ENCODE data around the gene ARID3B. TPM values are rescaled to one million over a fixed set of nuclear protein-coding genes. Genes with fewer than 3 reads are reported as not detected.
"Not testable (repeated sequence)": the region's sequence is repeated elsewhere in the genome, so short reads cannot be mapped to it uniquely, and the experiment has no call there.

ARID3B gene
- total RNA-seq, 1 donor from 2014 or later = 3.1 TPM

DNA sequence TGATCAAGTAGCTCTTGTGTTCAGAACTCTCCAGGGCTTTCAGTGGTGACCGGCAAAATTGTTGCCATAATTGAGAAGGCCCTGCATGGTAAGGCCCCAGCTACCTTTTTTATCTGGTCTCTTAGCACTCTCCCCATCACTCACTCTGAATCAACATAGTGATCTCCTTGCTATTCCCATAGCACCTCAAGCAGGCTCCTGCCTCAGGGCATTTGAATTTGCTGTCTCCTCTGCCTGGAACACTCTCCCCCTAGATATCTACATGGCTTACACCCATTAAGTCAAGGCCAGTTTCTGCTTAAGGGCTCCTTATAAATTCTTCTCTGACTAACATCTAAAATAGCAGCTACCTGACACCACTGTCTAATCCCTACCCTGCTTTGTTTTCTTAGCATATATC is 3.3 kb upstream of the ARID3B start:
- DNase-seq (ENCODE audit: low read depth) = no peak

DNA sequence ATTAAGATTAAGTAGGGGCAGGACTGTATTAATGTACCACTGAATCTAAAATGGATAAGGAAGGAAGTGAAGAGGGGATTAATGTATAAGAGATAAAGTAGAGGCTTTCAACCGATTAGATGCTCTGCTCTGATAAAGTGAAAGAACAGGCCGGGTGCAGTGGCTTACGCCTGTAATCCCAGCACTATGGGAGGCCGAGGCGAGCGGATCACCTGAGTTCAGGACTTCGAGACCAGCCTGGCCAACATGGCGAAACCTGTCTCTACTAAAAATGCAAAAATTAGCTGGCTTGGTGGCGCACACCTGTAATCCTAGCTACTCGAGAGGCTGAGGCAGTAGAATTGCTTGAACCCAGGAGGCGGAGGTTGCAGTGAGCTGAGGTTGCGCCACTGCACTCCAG is 1.5 kb upstream of the ARID3B start:
- DNase-seq (ENCODE audit: low read depth) = not testable (repeated sequence)

GRCh38 chr15:74540161-74540760 is 759 bp upstream of the ARID3B start:
- DNase-seq (ENCODE audit: low read depth) = peak; percentile 44

DNA sequence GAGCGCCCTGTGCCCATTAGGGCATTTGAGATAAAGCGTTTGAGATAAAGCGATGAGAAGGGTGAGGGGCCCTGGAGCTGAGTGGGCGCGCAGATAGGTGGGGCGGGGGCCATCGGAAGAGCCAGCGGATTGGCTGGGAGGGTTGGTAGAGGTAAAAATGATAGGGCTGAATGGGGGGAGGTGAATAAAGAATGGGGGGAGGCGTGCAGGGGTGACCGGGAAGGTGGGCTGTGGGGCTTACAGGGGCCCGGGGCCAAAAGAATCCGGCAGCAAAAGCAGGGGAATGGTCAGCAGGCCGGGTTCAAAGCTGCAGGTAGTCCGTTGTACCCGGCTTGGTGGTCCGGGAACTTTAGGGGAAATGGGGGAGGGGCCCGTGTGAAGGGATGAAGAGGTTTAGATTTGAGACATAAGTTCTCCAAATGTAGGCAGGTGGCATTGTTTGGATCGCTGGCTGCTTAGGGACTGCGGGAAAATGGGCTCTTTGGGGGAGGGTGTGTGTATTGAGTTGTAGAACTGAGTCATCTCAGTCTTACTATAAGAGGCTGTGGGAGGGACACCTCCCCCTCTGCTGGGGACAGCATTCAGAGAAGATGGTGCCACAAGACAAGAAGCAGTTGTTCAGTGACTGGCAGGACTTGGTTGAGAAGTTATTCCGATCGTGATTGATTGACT is 610 bp downstream of the ARID3B start:
- peak; percentile 66 for DNase-seq (ENCODE audit: low read depth)

- DNase-seq (ENCODE audit: low read depth) = no peak
These were observed 1.4 kb downstream of the ARID3B start for GRCh38 chr15:74542166-74543042.

GRCh38 chr15:74543043-74543422 is 2.0 kb downstream of the ARID3B start:
- DNase-seq (ENCODE audit: low read depth) = no peak

- peak; percentile 42 for DNase-seq (ENCODE audit: low read depth)
These were observed 2.6 kb downstream of the ARID3B start for GRCh38 chr15:74543583-74543982.

GRCh38 chr15:74545086-74545485 is 4.1 kb downstream of the ARID3B start:
- DNase-seq (ENCODE audit: low read depth) = no peak

DNA sequence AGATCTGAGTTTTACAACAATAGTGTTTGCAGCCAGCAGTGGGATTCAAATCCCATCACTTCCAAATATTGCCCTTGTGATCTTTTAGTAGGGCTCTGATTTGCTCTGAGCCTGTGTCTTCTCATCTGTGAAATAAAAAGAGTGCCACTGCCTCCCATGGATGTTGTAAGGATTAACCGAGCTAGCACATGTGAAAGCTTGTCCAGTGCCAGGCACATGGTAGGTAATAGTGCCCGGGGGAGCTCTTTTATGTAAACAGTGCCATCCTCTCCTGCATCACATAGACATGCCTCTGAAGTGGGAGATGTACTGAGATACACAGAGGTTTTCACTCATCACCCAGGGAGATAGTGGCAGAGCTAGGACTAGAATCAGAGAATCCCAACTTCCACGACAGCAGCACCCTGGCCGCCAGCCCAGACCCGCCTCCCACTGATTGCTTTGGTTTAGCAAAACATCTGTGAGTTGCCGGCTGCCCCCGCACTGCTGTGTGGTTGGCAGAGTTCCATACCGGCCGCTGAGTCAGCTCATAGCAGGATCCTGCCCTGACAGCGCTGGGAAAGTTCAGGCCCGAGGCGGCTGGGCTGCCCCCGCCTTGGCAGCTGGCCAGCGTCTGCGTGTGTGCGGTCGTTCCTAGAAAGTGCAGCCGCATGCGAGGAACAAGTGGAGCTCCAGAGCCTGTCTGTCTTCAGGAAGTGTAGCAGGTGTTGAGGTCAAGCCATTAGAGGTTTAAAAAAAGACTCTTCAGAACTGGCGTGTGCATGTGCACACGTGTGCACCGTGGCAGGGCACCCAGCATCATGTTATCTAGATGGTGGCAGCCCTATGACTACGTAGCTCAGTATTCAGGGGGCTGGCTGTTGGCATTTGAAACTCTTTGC is 5.0 kb downstream of the ARID3B start:
- DNase-seq (ENCODE audit: low read depth) = peak; percentile 95

GRCh38 chr15:74547616-74548015 is 6.6 kb downstream of the ARID3B start:
- no peak for DNase-seq (ENCODE audit: low read depth)

- no peak for DNase-seq (ENCODE audit: low read depth)
These were observed 7.2 kb downstream of the ARID3B start for GRCh38 chr15:74548241-74548640.

DNA sequence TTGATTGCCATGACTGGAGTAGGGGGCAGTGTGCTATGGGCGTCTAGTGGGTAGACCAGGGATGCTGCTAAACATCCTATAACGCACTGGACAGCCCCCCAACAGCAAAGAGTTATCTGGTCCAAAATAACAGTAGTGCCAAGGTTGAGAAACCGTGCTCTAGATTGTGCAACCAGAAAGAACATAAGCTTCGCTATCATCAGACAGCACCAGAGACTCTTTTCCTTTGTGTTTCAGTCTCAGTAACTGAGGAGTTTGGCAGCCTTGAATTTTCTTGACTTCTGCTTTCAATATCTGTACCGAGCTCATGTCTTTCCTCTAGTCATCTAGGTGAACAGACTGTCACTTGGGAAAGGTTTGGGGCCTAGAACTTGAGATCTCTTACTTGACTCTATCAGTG is 8.8 kb downstream of the ARID3B start:
- DNase-seq (ENCODE audit: low read depth) = no peak

GRCh38 chr15:74551714-74552113 is 10.7 kb downstream of the ARID3B start:
- no peak for DNase-seq (ENCODE audit: low read depth)

DNA sequence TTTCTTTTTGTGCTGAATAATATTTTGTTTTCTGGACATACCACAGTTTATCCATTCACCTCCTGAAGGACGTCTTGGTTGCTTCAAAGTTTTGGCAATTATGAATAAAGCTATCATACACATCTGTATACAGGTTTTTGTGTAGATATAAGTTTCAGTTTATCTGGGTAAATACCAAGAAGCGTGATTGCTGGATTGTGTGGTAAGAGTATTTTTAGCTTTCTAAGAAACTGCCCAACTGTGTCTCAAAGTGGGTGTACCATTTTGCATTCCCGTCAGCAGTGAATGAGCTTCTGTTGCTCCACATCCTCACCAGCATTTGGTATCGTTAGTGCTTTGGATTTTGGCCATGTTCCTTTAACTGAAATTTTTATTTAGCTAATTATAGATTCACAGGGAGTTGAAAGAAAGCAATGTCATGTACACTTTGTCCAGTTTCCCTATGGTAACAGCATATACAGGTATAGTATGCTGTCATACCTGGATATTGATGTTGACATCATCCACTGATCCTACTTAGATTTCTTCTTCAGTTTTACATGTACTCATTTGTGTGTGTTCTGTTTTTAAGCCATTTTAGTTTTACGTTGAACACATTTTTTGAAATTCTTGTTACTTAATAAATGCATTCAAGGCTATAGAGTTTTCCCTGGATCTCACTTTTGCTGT is 11.9 kb downstream of the ARID3B start:
- DNase-seq (ENCODE audit: low read depth) = no peak

- no peak for DNase-seq (ENCODE audit: low read depth)
These were observed 14.2 kb downstream of the ARID3B start for GRCh38 chr15:74555192-74555591.

GRCh38 chr15:74558706-74559105 is 17.7 kb downstream of the ARID3B start:
- no peak for DNase-seq (ENCODE audit: low read depth)

DNA sequence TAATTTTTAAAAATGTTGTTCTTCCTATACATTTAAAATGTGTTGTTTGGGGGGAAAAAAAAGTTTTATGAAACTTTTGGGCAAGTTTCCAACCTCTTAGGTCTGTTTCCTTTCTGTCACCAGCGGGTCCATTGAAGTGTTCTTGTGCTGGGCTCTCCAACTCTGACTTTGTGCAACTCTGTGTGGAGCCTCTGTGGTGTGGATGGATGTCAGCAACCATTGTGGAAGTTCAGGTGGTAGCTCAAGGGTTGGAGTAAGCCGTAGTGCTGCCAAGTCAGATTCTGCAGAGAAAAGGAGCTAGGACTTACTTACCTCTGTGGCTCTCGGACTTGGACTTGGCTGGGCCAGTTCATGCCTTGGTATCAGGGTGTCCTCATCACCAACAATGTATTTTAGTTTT is 22.4 kb downstream of the ARID3B start:
- no peak for DNase-seq (ENCODE audit: low read depth)

- DNase-seq (ENCODE audit: low read depth) = no peak
These were observed 23.2 kb downstream of the ARID3B start for GRCh38 chr15:74564182-74564581.

DNA sequence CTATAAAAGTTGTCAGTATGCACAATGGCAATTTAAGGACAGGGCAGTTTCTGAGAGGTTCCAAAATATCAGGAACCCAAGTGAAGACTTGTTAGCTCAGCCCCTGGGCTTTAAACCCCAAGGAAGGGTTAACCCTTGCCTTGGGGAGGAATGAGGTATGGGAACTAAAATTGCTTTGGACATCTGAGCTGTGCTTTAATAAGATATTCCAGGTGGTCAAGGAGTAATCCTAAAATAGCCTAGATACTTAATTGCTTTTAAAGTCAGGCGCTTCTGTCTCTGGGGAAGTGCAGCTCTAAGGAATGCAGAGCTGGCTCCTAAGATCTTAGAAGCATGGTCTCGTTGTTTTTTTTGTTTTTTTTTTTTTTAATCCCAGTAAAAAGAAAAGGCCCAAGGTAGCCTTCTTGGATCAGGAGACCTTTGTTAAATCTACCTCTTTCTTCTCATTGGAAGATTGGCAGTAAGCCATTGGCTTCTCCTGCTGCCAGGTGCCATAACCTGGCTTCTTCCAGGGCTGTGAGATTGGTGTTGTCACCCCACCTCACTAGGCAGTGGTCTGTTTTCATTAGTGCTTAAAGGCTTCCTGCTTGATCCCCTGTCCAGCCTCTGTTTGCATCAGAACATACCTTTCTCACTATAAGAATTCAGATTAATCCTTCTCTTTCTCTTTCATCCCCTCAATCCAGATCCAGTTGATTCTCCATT is 24.5 kb downstream of the ARID3B start:
- no peak for DNase-seq (ENCODE audit: low read depth)

GRCh38 chr15:74568594-74568993 is 27.6 kb downstream of the ARID3B start:
- DNase-seq (ENCODE audit: low read depth) = no peak

- no peak for DNase-seq (ENCODE audit: low read depth)
These were observed 28.7 kb downstream of the ARID3B start for GRCh38 chr15:74569731-74570070.

Measured in renal cortical epithelial cell (primary cell).